AG04449 (cell line): ENCODE data around the gene NEUROG1.
A peak's percentile ranks its signal among the peaks of the same experiment; 100 is the strongest.

ENCODE experiments used
- CTCF ChIA-PET: fragments of 350-600 bp; formaldehyde crosslinking; extraction: SDS; loops from one replicate; lab custom pipeline; 2021; ENCODE audit warnings: antibody characterized with exemption; lab: Yijun Ruan, JAX
- POLR2A ChIA-PET: fragments of 400-600, 350-600 bp; formaldehyde crosslinking; extraction: SDS; loops from one replicate; lab custom pipeline; 2020; ENCODE audit warnings: antibody characterized with exemption, inconsistent platforms; lab: Yijun Ruan, JAX
- DNase-seq: peaks from one replicate; pipeline ENCODE4 v3.0.0-alpha.2; 2010; ENCODE audit warnings: low read depth, low spot score
- H3K4me3 ChIP-seq: 2 replicates; pipeline ENCODE4 v1.5.1; 2011; ENCODE audit warnings: low read depth, mild to moderate bottlenecking, control low read depth, low read length
- CTCF ChIP-seq: IDR thresholded peaks from one replicate; pipeline ENCODE4 v1.5.1; 2011; ENCODE audit warnings: mild to moderate bottlenecking, moderate library complexity, low read length, control low read depth, inconsistent platforms; ENCODE audit not compliant: insufficient read depth; ENCODE audit errors: missing control alignments

The NEUROG1 gene

GRCh38 chr5:135545099-135545498 lies 9.3 kb upstream of the NEUROG1 start:
- CTCF ChIA-PET = interaction anchor here (1.0 to 35.6 kb wide), 3 partner anchors 14 to 83 kb away, joined by 3 to 2422 read pairs (median 358); partner anchors contain the start of genes DCANP1 and TIFAB

GRCh38 chr5:135543485-135544304 lies 7.9 kb upstream of the NEUROG1 start:
- H3K4me3 ChIP-seq = peak overlapping the region; percentile 32
- TF ChIP-seq CTCF = no peak
- CTCF ChIA-PET = interaction anchor here (0.7 to 35.6 kb wide), 8 partner anchors 8 to 83 kb away, joined by 3 to 2422 read pairs (median 4); partner anchors contain the start of genes DCANP1 and TIFAB
- no peak for DNase-seq
- POLR2A ChIA-PET = no interaction called here

More at GRCh38 chr5:135545099-135545498, 9.3 kb upstream of the NEUROG1 start:
- no peak for DNase-seq
- H3K4me3 ChIP-seq = no peak overlapping the region
- no peak for TF ChIP-seq CTCF
- POLR2A ChIA-PET = no interaction called here

- peak overlapping the region; percentile 1; the same call in 1 of the 2 replicates for H3K4me3 ChIP-seq
- no peak for DNase-seq
- CTCF ChIA-PET = interaction anchor here (1.0 to 4.6 kb wide), 7 partner anchors 8 to 287 kb away, joined by 3 to 39 read pairs (median 4); no protein-coding TSS in a partner anchor
- POLR2A ChIA-PET = no interaction called here
- TF ChIP-seq CTCF = no peak
These were observed 7.3 kb upstream of the NEUROG1 start for GRCh38 chr5:135543001-135543484.

GRCh38 chr5:135541807-135542502 lies 6.2 kb upstream of the NEUROG1 start:
- POLR2A ChIA-PET = no interaction called here
- DNase-seq = no peak
- CTCF ChIA-PET = interaction anchor here (1.0 to 4.6 kb wide), 9 partner anchors 8 to 288 kb away, joined by 3 to 39 read pairs (median 4); no protein-coding TSS in a partner anchor
- H3K4me3 ChIP-seq = no peak overlapping the region
- no peak for TF ChIP-seq CTCF

- ChIA-PET POLR2A (no interaction called here), CTCF (interaction anchor here (1.2 to 4.6 kb wide), 6 partner anchors 12 to 82 kb away, joined by 3 to 39 read pairs (median 7); no protein-coding TSS in a partner anchor)
- TF ChIP-seq CTCF = no peak
- H3K4me3 ChIP-seq = no peak overlapping the region
- DNase-seq = no peak
These were observed 3.8 kb upstream of the NEUROG1 start for GRCh38 chr5:135539430-135540005.
